Erythroblast (primary cell): ENCODE data around the gene DSE.

ENCODE experiments used
- GATA1 ChIP-seq: IDR thresholded peaks from 2 replicates; pipeline ENCODE4 v1.6.1; 2011; ENCODE audit warnings: low read depth, mild to moderate bottlenecking, control low read depth, low read length, moderate library complexity
- POLR2A ChIP-seq: IDR thresholded peaks from 2 replicates; pipeline ENCODE4 v1.6.1; 2011; ENCODE audit warnings: mild to moderate bottlenecking, low read length

DNA sequence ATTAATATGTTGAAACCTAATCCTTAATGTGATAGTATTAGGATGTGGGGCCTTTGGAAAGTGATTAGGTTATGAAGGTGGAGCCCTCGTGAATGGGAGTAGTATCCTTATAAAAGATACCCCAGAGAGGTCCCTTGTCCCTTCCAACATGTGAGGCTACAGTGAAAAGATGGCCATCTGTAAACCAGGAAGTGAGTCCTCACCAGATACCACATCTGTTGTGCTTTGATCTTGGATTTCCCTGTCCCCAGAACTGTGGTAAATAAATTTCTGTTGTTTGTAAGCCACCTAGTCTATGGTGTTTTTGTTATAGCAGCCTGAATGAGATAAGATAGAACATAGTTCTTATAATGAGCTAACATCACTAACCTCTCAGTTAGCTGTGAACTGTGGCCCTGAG lies 73.8 kb downstream of the DSE start:
- TF ChIP-seq POLR2A (no peak), GATA1 (no peak)
